ENCODE measurements around the gene KCND3.

Gene KCND3

DNA sequence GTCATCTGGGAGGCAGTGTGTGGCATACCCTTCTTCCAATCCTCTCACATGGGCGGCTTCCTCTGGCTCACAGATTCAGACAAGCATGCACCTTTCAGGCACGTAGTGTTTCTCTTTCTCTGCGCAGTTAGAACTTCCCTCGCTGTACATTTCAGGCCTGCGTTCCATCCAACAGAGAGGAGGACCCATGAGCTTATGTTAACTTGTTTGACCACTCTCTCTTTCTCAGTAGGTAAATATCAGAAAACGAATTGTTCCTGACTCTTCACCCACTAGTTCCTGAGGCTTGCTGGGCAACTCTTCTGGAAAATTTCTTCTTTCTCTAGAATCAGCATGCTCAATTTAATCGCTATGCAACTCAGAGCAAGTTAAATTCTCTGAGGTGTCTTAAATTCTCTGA lies 148.3 kb downstream of the KCND3 start:
- no peak for DNase-seq

DNA sequence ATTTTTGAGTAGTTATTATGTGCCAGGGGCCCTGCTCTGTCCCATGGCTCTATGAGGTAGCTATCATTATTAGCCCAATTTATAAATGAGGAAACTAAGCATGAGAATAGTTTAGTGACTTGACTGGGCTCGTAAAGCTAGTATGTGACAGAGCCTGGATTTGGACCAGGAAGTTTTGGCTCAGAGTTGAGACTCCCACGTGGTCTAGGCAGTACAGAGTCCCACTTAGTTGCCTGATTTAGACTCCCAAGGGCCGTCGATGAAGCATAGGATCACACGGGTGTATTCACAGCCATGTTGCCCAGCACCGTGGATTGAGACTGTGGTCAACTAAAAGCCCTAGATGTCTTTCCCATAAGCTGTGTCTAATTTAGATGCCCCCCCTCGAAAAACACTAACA lies 152.1 kb downstream of the KCND3 start:
- peak; percentile 59 to 73 for DNase-seq

DNA sequence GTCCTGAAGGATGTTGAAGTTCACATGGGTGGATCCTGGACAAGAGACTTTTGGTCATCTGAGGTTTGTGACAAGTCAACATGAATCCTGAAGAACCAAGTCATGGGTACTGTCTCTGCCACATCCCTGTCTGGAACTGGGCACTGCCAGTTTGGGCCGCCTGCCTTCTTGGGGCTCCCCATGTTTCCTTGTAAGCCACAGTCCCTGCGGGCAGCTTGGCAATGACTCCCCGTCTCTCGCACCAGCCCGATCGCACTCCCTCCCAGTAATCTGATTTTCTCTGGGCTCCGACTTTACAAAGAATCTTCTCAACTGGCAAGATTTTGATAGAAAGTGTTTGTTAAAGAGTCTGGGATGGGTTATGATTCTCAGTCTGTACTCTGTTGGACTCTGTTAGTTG lies 153.4 kb downstream of the KCND3 start:
- no peak for DNase-seq

DNA sequence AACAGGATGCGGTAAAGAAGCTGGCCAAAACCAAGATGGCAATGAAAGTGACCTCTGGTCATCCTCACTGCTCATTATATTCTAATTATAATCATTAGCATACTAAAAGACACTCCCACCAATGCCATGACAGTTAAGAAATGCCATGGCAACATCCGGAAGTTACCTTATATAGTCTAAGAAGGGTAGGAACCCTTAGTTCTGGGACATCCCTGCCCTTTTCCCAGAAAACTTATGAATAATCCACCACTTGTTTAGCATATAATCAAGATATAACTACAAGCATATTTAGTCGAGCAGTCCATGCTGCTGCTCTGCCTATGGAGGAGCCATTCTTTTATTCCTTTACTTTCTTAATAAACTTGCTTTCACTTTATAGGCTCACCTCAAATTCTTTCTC lies 154.0 kb downstream of the KCND3 start:
- DNase-seq = no peak

DNA sequence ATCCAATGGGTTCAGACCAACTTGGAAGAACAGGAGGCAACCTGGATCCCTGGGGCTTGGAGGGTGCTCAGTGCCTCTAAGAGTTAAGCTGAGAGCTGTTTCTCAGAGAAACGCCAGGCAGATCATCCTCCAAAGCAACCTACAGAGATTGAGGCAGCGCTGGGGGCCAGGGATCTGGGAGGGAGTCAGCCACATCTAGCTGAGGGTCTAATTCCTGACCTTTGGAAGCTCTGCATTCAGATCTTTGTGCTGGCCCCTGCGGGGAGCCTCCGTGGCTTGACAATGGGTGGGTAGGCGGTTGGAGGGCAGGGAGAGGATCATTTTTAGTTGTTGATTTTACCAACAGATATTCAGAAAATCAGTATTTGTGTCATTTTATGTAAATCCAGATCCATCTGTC lies 154.5 kb downstream of the KCND3 start:
- no peak for DNase-seq

DNA sequence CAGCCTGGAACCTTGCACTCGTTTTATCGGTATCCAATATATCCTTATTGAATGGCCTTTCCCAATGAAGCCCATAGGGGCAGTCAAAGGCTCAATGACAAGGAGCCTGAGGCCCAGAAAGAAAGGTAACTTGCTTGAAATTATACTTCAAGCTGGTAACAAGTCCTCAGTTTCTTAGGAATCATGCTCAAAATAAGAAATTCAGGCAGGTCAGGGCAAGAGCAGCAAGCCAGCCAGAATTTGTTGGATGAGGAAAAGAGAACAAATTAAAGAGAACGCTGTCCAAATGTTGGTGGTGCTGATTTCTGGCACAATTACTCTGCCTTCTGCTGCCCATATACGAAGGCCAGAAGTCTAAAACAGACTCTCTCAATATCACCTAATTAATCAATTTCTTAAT lies 156.1 kb downstream of the KCND3 start:
- peak; percentile 79 to 80 for DNase-seq

DNA sequence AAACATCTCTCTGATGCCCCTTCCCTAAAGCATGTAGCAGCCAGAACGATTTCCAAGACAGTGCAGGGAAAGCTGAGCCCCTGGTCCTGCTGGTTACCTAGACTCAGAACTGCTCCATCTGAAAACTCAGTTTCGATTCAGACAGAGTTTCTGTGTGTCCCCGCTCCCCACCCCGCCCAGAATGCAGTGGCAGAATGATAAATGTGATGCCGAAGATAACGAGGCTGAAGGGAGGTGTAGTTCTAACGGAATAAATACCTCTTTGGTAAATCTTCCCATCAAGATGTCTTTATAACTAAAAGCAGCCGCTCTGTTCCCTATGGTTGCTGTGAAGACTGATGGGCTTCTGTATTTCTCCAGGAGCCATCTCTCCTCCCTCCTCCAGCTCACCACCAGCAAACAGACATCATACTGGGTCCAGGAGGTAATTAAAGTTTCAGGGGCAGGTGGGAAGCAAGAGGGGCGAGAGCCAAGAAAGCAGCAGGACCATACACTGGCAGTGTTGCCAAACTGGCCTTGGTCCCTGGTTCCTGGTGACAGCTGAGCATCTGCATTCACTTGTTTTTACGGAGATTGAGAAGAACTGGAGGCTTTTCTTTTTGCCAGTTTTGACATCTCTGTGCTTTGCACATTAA lies 156.8 kb downstream of the KCND3 start:
- DNase-seq = peak; percentile 84 to 97

DNA sequence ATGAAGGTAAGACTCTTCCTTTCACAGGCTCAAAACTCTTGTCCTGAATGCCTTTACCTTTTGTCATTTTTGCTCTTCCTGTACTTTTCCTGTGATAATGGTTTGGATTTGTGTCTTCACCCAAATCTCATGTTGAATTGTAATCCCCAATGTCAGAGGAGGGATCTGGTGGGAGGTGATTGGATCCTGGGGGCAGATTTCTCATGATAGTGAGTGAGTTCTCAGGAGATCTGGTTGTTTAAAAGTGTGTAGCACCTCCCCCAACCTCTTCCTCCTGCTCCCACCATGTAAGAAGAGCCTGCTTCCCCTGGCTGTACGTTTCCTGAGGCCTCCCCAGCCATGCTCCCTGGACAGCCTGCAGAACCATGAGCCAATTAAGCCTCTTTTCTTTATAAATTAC lies 158.3 kb downstream of the KCND3 start:
- no peak for DNase-seq

DNA sequence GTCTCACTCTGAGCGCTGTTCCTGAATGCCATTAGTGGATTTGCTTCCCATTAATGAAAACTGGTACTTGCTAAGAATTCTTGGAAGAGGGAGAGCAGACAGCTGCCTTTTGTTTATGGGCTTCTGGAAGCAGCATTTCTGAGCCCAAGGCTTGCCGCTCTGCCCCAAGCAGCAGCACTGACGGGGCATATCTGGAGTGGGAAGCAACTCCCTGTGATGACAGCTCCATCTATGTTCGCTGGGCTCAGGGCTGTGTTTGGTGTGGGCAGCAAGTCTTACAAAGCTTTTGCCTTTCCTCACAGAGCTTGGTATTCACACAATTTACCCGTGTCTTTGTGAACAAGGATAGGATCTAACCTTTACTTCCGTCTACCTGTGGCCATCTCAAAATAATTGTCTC lies 161.5 kb downstream of the KCND3 start:
- DNase-seq = peak in 1 of 2 experiments; percentile 20

DNA sequence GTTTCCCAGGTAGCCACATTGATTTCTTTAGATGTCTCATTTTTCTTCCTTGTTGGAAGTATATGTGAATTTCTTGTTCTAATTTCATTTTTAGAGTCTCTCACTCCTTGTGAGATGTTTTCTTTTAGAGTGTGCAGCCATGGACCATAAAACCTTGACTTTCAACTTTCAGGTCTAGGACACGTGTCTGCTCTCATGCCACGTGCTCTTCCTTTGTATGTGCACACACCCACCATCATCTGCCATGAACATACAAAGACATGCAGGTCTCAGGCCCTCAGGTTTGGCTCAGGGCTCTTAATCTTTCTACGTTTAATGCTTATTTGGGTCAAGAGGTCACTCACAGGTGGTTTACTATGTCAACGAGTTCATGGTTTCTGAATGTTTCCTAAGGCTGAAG lies 163.2 kb downstream of the KCND3 start:
- no peak for DNase-seq

DNA sequence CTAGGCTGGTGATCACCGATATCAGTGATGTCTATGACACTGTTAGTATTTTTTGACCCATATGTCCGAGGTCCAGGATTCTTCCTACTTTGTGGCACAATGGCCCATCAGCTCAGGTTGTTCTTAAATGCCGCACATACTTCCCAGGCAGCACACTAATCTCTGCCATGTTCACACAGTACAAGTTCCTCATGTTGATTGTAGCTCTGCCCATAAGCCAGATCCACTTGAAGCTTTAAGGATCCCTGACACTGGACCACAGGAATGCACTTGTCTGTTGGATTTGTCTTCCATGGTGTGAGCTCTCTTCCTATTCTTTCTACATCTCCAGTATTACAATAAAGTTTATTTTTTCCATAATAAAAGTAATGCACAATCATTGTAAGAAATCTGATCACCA lies 164.3 kb downstream of the KCND3 start:
- no peak for DNase-seq

DNA sequence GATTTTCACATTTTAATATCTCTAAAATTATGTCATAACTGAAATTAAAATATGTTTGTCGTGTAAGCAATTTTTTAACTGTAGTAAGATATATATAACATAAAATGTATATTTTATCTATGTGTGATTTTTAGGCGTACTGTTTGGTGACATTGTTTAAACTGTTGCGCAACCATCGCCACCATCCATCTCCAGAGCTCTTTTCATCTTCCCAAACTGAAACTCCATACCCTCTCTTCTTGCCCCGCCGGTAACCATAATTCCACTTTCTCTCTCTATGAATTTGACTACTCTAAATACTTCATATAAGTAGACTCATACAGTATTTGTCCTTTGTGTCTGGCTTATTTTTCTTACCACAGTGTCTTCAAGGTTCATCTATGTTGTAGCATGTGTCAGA lies 167.3 kb downstream of the KCND3 start:
- no peak for DNase-seq

DNA sequence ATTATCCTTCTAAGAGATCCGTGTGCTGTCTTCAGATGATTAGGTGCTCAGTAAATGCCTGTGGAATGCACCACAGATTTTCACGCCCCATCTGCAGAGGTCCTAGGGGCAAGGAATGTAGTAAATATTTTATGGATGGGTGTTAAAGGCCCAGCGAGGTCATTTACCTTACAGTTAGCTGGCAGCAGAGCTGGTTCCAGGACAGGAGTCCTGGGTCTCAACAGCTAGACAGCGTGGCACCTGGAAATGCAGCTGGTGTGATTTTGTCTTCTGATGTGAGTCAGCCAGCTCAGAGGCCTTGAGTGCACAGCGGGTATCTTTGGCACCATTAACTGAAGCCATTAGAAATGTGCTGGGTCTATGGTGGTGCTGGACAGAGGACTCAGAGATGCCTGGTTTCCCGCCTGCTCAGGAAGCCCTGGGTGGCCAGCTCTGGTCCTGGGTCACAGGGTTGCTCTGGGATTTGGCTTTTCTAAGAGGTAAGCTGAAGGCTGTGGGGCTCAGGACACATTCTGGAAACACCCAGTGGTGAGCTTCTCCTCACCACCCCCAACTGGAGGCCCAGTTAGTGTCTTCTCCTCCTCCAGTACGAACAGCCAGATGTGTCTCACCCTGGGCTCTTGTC lies 168.2 kb downstream of the KCND3 start:
- DNase-seq = peak in 1 of 2 experiments; percentile 48

DNA sequence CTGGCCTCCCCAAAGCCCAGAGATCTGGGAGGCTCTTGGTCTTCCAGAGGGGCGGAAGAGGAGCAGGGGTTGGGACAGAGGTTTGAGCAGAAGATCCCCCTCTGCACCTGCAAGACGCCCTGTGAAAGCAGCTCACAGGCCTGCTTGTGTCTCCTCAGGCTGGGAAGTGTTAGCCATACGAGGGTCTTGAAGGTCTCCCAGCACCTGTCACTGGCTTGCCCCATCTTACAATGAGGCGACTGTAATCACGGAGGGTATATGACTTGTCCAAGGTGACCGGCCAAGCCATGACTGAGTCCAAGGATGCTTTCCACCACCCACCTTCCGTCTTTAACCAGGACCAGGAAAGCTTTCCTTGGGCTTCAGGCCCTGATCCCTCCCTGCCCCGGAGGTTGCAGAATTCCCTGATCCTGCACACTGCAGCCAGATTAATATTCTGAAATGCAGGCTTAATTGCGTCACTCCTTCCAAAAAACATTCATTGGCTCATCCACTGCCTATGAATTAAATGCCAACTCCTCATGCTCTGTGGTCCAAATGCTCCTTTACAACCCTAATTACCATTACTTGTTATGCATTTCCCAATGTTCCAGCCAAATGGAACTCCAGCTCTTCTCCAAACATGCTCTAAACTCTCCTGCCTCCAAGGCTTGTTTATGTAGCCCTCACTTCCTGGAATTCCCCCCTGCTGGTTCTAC lies 169.8 kb downstream of the KCND3 start:
- peak; percentile 31 to 74 for DNase-seq

DNA sequence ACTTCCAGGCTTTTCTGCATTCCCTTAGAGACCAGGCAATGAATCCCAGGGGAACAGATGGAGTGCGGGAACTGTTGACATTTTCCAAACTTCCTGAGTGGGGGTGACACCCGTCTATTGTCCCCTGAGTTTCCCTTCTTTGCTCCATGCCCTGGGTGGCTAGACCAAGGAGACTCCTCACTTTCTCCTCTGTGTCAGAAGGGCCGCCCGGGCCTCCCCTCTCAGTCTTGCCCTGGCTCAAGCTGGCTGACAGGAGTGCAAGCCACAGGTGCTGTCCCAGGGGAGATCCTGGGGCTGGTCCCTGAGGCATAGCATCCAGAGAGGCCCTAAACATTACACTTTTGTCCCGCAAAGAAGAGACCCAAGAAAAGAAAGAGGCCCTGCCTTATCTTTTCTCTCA lies 170.9 kb downstream of the KCND3 start:
- DNase-seq = no peak

DNA sequence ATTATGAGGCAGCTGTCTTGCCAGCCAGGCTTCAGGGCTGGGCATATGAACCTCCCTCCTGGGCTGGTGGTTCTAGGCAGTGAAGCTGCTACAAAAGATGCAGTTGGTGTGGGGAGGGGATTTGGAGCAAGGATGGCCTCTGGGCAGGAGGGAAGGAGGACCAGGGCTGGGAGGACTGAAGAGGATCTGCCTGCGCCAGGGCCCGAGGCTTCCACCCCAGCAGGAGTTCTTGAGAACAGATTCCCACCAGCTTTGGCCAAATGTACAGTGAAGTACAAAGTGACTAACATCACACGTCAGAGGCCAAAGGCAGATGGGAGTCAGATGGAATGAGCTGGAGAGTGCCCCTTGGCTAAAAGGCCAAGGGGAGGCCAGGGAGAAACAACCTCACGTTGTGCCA lies 171.4 kb downstream of the KCND3 start:
- peak; percentile 20 to 87 for DNase-seq

DNA sequence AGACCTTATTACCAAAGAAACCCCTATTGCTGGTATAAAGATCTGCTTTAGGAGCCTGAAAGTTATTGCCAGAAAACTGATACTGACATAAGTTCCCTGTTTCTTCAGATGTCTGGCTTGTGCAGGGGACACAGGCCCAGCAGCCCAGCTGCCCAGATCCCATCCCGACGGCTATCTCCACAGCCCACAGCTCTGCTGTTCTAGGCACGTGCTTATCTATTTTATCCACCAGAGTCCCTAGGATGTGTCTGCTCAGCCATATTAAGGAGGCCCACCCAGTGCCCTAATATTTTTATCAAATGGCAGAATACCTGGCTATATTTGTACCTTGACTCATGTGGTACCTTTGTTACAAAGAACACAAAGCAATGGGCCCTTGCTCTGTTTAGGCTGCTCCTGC lies 174.8 kb downstream of the KCND3 start:
- no peak for DNase-seq

DNA sequence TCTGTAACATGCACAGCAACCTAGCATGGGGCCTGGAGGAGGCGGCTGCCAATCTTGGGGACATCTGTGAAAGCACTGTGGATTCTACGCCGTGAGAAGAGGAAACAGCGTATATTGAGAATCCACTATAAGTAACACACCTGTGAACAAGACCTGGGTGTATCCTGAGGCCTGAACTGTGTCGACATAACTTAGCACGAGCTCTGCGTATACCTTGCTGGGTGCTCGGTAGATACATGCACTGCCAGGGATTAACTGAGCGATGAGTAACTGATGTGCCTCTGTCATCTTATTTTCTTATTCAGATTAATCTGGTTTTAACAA lies 175.2 kb downstream of the KCND3 start:
- DNase-seq = no peak

DNA sequence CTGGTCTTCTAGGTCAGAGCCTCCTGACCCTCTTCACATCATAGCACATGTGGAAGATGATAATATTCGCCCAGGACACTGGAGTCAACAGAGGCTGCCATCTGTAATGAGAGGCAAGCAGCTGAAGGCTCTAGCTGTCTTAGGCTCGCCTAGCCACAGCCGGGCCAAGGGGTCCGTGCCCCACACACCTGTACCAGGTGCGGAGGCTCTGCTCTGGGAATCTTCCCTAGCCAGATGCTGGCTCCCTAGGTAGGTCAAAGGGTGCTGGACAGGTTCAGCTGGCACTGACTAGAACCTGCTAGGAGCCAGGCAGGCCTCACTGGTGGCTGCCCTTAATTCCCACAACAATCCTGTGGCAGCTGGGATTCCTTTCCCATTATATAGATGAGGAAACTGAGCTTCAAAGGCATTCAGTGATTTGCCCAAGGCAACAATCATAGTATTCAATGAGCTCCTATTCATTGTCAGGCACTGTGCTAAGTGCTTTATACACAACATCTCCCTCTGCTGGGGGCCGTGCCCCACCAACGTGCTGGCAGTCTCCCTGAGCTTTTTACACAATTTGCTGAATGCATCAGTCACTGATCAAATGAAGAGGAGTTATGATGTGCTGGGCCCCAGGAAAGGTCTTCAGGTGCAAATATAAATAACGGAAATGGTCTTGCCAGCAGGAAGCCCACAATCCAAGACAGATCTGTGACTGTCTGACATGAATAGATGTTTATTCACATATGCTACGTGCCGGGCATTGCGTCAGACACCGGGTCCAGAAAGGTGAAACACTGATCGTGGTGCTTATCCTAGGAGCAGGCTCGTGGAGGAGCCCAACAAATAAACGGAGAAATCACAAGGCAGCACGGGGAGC lies 175.8 kb downstream of the KCND3 start:
- DNase-seq = no peak

DNA sequence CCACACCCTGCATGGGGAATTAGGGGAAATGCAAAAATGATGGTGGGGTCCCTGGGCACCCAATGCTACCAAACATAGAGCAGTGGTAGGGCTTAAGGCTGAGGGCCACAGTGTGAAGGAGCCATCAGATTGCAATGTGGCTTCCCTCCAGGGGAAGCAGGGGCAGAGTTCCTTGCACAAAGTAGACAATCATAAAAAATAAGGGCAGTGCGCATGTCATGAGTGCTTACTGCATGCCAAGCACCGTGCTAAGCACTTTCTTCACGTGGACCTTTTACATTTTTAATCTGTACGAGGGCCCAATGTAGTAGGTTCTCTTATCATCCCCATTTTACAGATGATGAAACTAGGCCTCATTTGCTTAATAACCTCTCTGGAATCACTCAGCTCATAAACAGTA lies 177.2 kb downstream of the KCND3 start:
- no peak for DNase-seq

DNA sequence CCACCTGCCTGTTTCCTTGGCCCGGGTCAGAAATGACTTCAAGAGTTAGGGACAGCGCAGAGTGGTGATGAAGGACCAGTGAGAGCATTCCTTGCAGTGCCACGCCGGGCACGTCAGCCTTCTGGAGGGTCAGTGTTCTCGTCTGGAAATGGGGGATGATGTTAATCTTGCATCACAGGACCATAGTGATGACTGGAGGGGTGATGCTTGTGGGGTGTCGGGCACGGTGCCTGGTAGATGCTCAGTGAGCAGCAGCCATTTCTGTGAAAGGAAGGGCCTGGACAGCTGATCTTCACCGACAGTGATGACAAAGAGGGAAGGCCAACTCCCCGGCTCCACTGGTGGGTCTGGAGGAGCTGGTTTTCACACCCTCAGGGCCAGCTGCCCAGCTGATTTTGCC lies 177.6 kb downstream of the KCND3 start:
- no peak for DNase-seq

DNA sequence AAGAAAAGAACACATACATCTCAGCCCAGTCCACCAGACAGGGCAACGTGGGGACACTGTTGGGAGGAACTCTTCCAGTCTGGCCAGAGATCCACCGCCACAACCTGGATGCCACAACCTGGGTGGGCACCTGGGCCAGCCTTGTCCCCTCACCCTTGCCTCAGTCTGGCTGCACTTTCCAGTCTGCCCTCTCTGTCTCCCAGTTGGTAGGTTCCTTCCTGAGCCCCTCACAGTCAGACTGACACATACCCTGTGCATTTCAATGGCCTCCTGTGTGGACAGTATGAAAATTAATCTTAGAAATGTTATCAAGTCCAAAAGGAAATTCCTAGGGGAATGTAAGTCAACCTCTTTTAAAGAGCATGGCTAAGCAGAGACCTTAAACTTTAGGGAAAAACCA lies 184.2 kb downstream of the KCND3 start:
- DNase-seq = no peak

DNA sequence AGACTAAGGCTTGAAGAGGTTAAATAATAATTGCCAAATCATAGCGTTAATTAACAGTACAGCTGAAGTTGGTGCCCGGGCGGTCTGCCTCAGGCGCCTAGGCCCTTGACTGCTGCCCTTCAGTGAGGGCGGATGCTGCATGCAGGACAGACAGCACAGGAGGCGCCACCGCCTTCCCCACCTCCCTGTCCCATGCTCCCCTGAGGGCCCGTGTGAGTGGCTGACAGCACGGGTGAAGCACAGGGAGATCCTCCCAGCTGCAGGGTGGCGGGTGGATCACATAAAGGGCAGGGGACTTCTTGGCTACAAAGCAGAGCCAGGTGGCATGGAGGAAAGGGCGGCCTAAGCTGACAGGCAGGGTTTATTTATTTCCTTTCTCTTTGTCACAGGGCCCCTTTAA lies 184.7 kb downstream of the KCND3 start:
- DNase-seq = peak in 1 of 2 experiments; percentile 10

DNA sequence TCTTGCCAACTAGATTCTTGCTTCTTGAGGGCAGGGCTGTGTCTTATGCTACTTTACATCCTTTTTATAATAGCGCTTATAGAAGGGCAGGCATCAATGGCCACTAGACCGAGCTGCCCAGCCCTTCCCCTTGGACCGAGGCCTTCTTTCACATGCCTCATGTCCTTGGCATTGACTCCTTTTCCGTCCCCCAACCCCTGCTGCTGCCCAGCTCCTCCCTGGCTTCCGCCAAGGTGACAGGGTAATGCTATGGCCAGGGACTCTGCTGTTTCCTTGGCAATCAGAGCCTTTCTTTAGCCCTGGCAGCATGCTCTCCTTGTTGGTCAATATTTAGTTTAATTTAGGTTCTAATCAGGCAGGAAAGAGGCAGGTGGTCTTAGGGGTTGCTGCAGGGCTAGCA lies 185.5 kb downstream of the KCND3 start:
- DNase-seq = no peak

All from NCI-H446 (cell line).